Adrenal gland (tissue), 12 donors: Measurements from ENCODE around the gene ZNF555. TPM values are rescaled to one million over a fixed set of nuclear protein-coding genes. Genes with fewer than 3 reads are reported as not detected.

Experiments used
- DNase-seq, 7 donors: peaks; one replicate each; pipeline ENCODE4 v3.0.0-alpha.2; 2019 to 2020
- H3K27ac ChIP-seq, 5 donors: fragments of 200-600 bp; sonication (generic) in 4 of 5; 1 replicate in 3 of 5; 2 replicates in 2 of 5; pipeline versions ENCODE4 v1.5.1 to v1.8.0; 2016 to 2020; ENCODE audit warnings: mild to moderate bottlenecking in 1 of 5
- H3K27me3 ChIP-seq: fragments of 200-600 bp; 2 replicates; pipeline ENCODE4 v1.8.0; 2021
- H3K36me3 ChIP-seq, 2 donors: fragments of 200-600 bp; replicated peaks in 1 of 2; 1 replicate in 1 of 2; 2 replicates in 1 of 2; pipeline versions ENCODE4 v1.5.1 to v1.8.0; 2018 to 2022
- H3K4me1 ChIP-seq, 2 donors: fragments of 200-600 bp; replicated peaks in 1 of 2; 1 replicate in 1 of 2; 2 replicates in 1 of 2; pipeline versions ENCODE4 v1.5.1 to v1.8.0; 2018 to 2021
- H3K4me3 ChIP-seq, 4 donors: fragments of 200-600 bp; sonication (generic) in 3 of 4; one replicate each; pipeline ENCODE4 v1.5.1; 2016 to 2018
- H3K9me3 ChIP-seq, 3 donors: fragments of 200-600 bp; sonication (generic) in 1 of 3; replicated peaks in 1 of 3; 1 replicate in 2 of 3; 2 replicates in 1 of 3; pipeline versions ENCODE4 v1.5.1 to v1.8.0; 2016 to 2021
- POLR2A ChIP-seq, 2 donors: fragments of 450-650 bp; IDR thresholded peaks; one replicate each; pipeline ENCODE4 v1.6.1; 2017; ENCODE audit warnings: antibody characterized with exemption in 2 of 2, mild to moderate bottlenecking in 2 of 2, moderate library complexity in 1 of 2
- WGBS, 4 donors: extraction: QIAGEN DNeasy Blood & Tissue Kit in 2 of 4; methylation state at CpG; one replicate each; pipeline versions ENCODE4 v1.1.5 to v1.1.7; 2013 to 2017; 5-methylcytosine and 5-hydroxymethylcytosine counted together
- intact Hi-C, 2 donors: fragments of 100-400 bp; cut with DNase I; formaldehyde crosslinking; loops; one replicate each; pipeline versions ENCODE4 v1.14.1 to v1.15.0; 2022 to 2023
- polyA plus RNA-seq, 3 donors: library from polyadenylated mRNA; stranded (reverse); fragments of 200-250 nt in 2 of 3; fragments of 350-450 nt in 1 of 3; fragmentation: Illumina TruSeq in 1 of 3; extraction: RNeasy Lipid Tissue Mini Kit (QIAGEN cat#74804) in 1 of 3; gene quantifications; one replicate each; pipeline ENCODE4 v1.2.3, GENCODE V29; 2013 to 2014
- total RNA-seq, 9 donors: library from RNA; depleted of rRNA in 4 of 9; stranded (reverse); fragments of >200 nt in 4 of 9; fragments of 120-200 nt in 1 of 9; fragmentation: NEBNext Ultra II Directional in 1 of 9; extraction: Animal tissue kit (Norgen Biotek cat#: 25700) in 1 of 9; gene quantifications; one replicate each; pipeline versions ENCODE4 v1.1.0 to v1.2.4, GENCODE V29; 2013 to 2023
- TF ChIP-seq, protein P1 (sequence below), 6 experiments: fragments of 450-650 bp in 4 of 6; fragments of 200-600 bp in 2 of 6; sonication (generic) in 1 of 6; IDR thresholded peaks; 1 replicate in 5 of 6; 2 replicates in 1 of 6; pipeline versions ENCODE4 v1.5.1 to v1.8.0; 2016 to 2021; ENCODE audit warnings: antibody characterized with exemption in 6 of 6, mild to moderate bottlenecking in 2 of 6, moderate library complexity in 1 of 6
- donor health status: healthy with polysubstance abuse.
- donor health status: Bipolar disorder and iron deficiency.
- donor health status: DM: yes; HTN: yes; CAD: no.
- donor health status: DM: no; HTN: no; CAD: no.
- donor health status: DM: no; HTN: no; CAD: no.
- donor health status: DM: yes; HTN: yes; CAD: no.

ZNF555 gene
- total and polyA plus RNA-seq, 12 donors: 1.9 to 7.2 (median 5.7) TPM

DNA sequence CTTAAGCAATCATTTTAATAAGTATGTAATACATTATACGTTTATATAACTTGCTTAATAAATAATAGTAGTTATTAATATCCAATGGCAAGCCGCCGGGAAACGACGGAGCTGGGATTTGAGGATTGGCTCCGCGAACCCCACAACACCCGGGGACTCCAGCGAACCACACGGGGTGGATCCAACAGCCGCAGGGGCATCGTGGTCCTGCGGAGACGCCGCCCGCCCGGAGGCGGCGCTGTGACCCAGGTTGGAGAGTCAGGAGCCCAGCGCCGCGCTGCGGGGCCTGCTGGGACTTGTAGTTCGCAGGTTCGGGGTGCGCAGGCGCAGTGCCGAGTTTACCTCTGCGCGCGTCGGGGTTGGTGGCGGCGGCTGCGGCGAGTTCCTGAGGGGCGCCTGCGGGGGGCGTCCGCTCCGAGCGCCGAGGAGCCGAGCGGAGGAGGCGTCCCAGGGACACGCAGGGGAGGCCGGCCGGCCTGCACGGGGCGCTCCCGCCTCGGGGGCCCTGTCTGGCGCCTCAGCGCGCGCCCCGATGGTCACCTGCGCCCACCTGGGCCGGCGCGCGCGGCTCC, 21.6 kb upstream of the ZNF555 start, which contains the start of gene ZNF554:
TSS of gene ZNF554 (plus strand) at position 329 of the 572 bp plus-strand sequence. CDS start at position 533, 204 bp downstream.
- H3K27ac ChIP-seq: peak within 1 kb of the TSS in 2 of 5 donors; percentile 54 to 70
- intact Hi-C loops: no loop called here
- 0 to 1% (median 0%) methylated on average over 7 to 64 of the region's 64 CpGs for WGBS, 4 donors

DNA sequence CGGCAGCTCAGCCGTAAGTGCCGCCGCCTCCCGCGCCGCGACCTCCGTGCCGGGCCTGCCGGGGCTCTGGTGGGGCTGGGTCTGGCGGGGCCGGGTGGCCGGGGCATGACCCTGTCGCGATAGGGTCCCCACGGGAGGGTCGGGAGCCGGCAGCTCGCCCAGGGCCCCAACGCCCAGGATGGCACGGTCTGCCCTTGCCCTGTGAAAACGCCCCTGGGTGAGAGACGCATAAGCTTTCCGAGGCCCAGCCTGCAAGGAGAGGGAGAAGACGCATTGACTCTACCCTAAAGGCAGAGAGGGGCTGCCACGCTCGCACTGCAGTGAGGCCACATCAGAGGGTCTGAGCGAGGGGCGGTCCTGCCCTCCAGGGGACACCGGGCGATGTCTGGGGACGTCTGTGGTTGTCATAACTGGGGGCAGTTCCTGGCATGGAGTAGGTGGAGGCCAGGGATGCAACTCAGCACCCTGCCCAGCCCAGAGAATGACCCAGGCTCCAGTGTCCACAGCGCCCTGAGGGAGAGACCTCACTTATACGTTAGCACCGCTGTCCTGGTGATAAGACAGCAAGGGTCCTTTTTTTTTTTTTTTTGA, 21.1 kb upstream of the ZNF555 start:
- TF ChIP-seq, protein P1, sequence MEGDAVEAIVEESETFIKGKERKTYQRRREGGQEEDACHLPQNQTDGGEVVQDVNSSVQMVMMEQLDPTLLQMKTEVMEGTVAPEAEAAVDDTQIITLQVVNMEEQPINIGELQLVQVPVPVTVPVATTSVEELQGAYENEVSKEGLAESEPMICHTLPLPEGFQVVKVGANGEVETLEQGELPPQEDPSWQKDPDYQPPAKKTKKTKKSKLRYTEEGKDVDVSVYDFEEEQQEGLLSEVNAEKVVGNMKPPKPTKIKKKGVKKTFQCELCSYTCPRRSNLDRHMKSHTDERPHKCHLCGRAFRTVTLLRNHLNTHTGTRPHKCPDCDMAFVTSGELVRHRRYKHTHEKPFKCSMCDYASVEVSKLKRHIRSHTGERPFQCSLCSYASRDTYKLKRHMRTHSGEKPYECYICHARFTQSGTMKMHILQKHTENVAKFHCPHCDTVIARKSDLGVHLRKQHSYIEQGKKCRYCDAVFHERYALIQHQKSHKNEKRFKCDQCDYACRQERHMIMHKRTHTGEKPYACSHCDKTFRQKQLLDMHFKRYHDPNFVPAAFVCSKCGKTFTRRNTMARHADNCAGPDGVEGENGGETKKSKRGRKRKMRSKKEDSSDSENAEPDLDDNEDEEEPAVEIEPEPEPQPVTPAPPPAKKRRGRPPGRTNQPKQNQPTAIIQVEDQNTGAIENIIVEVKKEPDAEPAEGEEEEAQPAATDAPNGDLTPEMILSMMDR (IDR thresholded peaks at IDR 0.05): no peak
- TF ChIP-seq POLR2A (IDR thresholded peaks at IDR 0.05): no peak
- no peaks in the 10 kb centered on the region for H3K27me3 ChIP-seq
- H3K9me3 ChIP-seq: no peaks in the 10 kb centered on the region
- peak overlapping the region in 3 of 4 donors; percentile 40 to 98 (median 46) for H3K4me3 ChIP-seq
- WGBS, 4 donors: 1 to 10% (median 3%) methylated on average over 13 to 36 of the region's 36 CpGs
- peak overlapping the region in 2 of 5 donors; percentile 54 to 70 for H3K27ac ChIP-seq
- peak in 2 of 7 donors; percentile 11 to 42 for DNase-seq
- peaks cover 0 to 15% of the 10 kb centered on the region in 2 donors for H3K4me1 ChIP-seq
- intact Hi-C loops: no loop called here
- no peaks in the 10 kb centered on the region for H3K36me3 ChIP-seq

More for the DNA sequence above, 21.6 kb upstream of the ZNF555 start, which contains the start of gene ZNF554:
- no peaks in the 10 kb centered on the region for H3K36me3 ChIP-seq
- H3K9me3 ChIP-seq: no peaks in the 10 kb centered on the region
- H3K27me3 ChIP-seq: no peaks in the 10 kb centered on the region
- TF ChIP-seq, protein P1 (IDR thresholded peaks at IDR 0.05): peak; percentile 79 to 98 (median 94)
- peak in 1 of 2 donors; percentile 14 for TF ChIP-seq POLR2A (IDR thresholded peaks at IDR 0.05)
- H3K4me1 ChIP-seq: peaks cover 0 to 15% of the 10 kb centered on the region in 2 donors
- DNase-seq: peak; percentile 95 to 99 (median 97)
- peak within 1 kb of the TSS in 3 of 4 donors; percentile 40 to 98 (median 46) for H3K4me3 ChIP-seq

DNA sequence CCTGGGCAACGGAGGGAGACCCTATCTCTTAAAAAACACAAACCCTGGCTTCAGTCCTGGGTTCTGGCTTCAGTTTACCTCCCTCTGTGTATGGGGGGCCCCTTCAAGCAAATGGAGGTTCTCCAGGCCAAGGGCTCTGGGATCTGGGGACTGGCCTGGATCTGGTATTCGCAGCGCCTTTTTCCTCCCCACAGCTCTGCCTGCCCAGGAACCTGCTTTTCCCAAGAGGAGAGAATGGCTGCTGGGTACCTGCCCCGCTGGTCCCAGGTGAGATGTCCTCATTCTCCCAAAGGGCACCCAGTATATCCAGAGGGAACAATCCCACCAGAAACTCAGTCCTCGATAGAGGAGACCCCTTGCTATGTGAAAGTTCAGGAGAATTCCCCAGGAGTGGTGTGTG, 18.4 kb upstream of the ZNF555 start:
- DNase-seq: no peak
- Histone ChIP-seq H3K27me3 (no peaks in the 10 kb centered on the region), H3K4me1 (peaks cover 0 to 9% of the 10 kb centered on the region in 2 donors), H3K27ac (no peak overlapping the region), H3K9me3 (no peaks in the 10 kb centered on the region), H3K36me3 (no peaks in the 10 kb centered on the region), H3K4me3 (no peak overlapping the region)
- 94 to 100% (median 98%) methylated on average over 3 to 5 of the region's 5 CpGs for WGBS, 4 donors
- TF ChIP-seq, protein P1 (IDR thresholded peaks at IDR 0.05): no peak
- no peak for TF ChIP-seq POLR2A (IDR thresholded peaks at IDR 0.05)
- intact Hi-C loops: no loop called here

DNA sequence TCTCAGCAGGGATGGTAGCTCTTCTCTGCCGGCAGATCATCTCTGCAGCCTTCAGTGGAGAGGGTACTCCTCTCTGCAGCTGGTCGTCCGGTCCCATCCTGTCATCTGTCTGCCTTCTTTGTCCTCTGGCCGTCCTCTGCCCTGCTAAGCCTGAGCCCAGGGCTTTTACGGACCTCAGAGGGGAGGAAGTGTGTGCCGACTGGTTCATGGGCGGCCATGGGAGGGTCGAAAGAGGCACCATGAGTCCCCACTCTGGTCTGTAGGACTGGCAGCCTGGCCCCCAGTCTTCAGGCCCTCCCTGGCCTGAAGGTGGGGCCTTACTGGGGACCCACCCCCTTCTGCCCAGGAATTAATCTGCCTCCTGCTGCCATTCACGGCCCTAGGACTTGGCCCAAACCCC, 17.6 kb upstream of the ZNF555 start:
- no peak overlapping the region for H3K4me3 ChIP-seq
- H3K27ac ChIP-seq: no peak overlapping the region
- H3K9me3 ChIP-seq: no peaks in the 10 kb centered on the region
- WGBS, 4 donors: 75 to 100% (median 88%) methylated on average over 1 to 9 of the region's 9 CpGs
- H3K4me1 ChIP-seq: peaks cover 0 to 9% of the 10 kb centered on the region in 2 donors
- TF ChIP-seq POLR2A (IDR thresholded peaks at IDR 0.05): no peak
- TF ChIP-seq, protein P1 (IDR thresholded peaks at IDR 0.05): no peak
- DNase-seq: no peak
- H3K36me3 ChIP-seq: no peaks in the 10 kb centered on the region
- H3K27me3 ChIP-seq: no peaks in the 10 kb centered on the region
- intact Hi-C loops: no loop called here
